Muscle of leg (tissue), 11 donors: ENCODE results near the gene MEPCE. TPM values are rescaled to one million over a fixed set of nuclear protein-coding genes. Genes with fewer than 3 reads are reported as not detected.
"Not testable (repeated sequence)": the region's sequence is repeated elsewhere in the genome, so short reads cannot be mapped to it uniquely, and the experiment has no call there.

Experiments used
- DNase-seq: peaks from one replicate; pipeline ENCODE4 v3.0.0; 2013
- H3K27ac ChIP-seq: one replicate; pipeline ENCODE4 v1.5.1; 2013; ENCODE audit warnings: mild to moderate bottlenecking, low read length, control low read depth
- H3K27me3 ChIP-seq: one replicate; pipeline ENCODE4 v1.6.1; 2013; ENCODE audit warnings: low read length; ENCODE audit not compliant: control insufficient read depth, insufficient read depth
- H3K36me3 ChIP-seq: one replicate; pipeline ENCODE4 v1.6.1; 2013; ENCODE audit warnings: low read length; ENCODE audit not compliant: control insufficient read depth, insufficient read depth
- H3K4me1 ChIP-seq: one replicate; pipeline ENCODE4 v1.6.1; 2013; ENCODE audit warnings: low read length; ENCODE audit not compliant: control insufficient read depth, insufficient read depth
- H3K4me3 ChIP-seq: one replicate; pipeline ENCODE4 v1.5.1; 2013; ENCODE audit warnings: low read length, control low read depth
- H3K9me3 ChIP-seq: replicated peaks from 2 replicates; pipeline ENCODE4 v1.6.1; 2013; ENCODE audit warnings: low read depth, low read length; ENCODE audit not compliant: control insufficient read depth
- WGBS: methylation state at CpG from one replicate; pipeline ENCODE4 v1.1.5; 2013; ENCODE audit warnings: missing lambda C conversion rate; ENCODE audit not compliant: insufficient coverage; 5-methylcytosine and 5-hydroxymethylcytosine counted together
- polyA plus RNA-seq, 8 donors: library from polyadenylated mRNA; unstranded; fragments of 120-200 nt; gene quantifications; one replicate each; pipeline versions ENCODE4 v1.2.1 to v1.2.3, GENCODE V29; 2013; ENCODE audit warnings: inconsistent platforms in 1 of 8, low replicate concordance in 1 of 8; ENCODE audit not compliant: insufficient read length in 8 of 8, insufficient read depth in 1 of 8
- total RNA-seq: library from RNA; stranded (reverse); fragments of 120-200 nt; gene quantifications from one replicate; pipeline ENCODE4 v1.2.4, GENCODE V29; 2013

Gene MEPCE
- total and polyA plus RNA-seq, 9 donors: 23.5 to 44.4 (median 37.0) TPM

- 92% methylated on average over 4 of the region's 10 CpGs for WGBS
- H3K4me1 ChIP-seq: peaks cover 48% of the 10 kb centered on the region
- H3K27ac ChIP-seq: peak overlapping the region; percentile 49
Measured at GRCh38 chr7:100433592-100434296, 4.1 kb downstream of the MEPCE start.

GRCh38 chr7:100434297-100435144, 4.9 kb downstream of the MEPCE start:
- 82% methylated on average over 17 of the region's 22 CpGs for WGBS
- H3K36me3 ChIP-seq: peaks cover 46% of the 10 kb centered on the region
- H3K9me3 ChIP-seq: no peaks in the 10 kb centered on the region
- H3K27ac ChIP-seq: no peak overlapping the region
- peaks cover 48% of the 10 kb centered on the region for H3K4me1 ChIP-seq
- H3K27me3 ChIP-seq: no peaks in the 10 kb centered on the region
- H3K4me3 ChIP-seq: no peak overlapping the region
- no peak for DNase-seq

More at GRCh38 chr7:100433592-100434296, 4.1 kb downstream of the MEPCE start:
- Histone ChIP-seq H3K9me3 (no peaks in the 10 kb centered on the region), H3K36me3 (peaks cover 46% of the 10 kb centered on the region), H3K27me3 (no peaks in the 10 kb centered on the region), H3K4me3 (no peak overlapping the region)
- DNase-seq: no peak

GRCh38 chr7:100435401-100436304, 6.0 kb downstream of the MEPCE start:
- H3K36me3 ChIP-seq: peaks cover 46% of the 10 kb centered on the region
- WGBS: 2% methylated on average over 79 of the region's 81 CpGs
- peak; percentile 57 for DNase-seq
- H3K4me3 ChIP-seq: peak overlapping the region; percentile 86
- no peaks in the 10 kb centered on the region for H3K27me3 ChIP-seq
- H3K9me3 ChIP-seq: no peaks in the 10 kb centered on the region
- peak overlapping the region; percentile 91 for H3K27ac ChIP-seq
- peaks cover 44% of the 10 kb centered on the region for H3K4me1 ChIP-seq

DNA sequence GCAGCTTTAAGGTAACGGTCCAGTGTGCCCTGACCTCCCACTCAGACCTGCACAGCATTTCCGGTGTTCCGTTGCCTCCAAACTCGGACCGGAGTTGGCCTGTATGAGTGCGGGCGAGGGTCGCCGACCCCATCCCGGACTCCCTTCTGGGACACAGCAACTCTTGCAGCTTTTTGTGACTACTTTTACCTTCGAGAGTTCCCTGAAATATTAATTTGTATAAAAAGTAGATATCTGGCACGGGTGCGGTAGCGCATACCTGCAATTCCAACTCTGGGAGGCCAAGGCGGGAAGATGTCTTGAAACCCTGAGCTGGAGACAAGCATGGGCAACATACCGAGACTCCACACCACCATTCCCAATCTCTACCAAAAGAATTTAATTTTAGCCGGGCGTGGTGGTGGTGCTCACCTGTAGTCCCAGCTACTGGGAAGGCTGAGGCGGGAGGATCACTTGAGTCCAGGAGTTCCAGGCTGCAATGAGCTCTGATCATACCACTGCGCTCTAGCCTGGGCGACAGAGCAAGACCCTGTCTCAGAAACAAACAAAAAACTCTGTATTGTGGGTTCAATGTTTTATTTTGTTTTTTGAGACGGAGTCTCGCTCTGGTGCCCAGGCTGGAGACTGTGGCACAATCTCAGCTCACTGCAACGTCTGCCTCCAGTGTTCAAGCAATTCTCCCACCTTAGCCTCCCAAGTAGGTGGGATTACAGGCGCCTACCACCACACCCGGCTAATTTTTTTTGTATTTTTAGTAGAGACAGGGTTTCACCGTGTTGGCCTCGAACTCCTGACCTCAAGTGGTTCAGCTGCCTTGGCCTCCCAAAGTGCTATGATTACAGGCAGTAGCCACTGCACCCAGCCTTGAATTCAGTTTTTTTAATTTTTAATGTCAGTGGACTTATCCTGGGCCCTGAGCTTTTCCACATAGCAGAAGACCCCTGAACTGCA, 7.8 kb downstream of the MEPCE start:
- H3K27me3 ChIP-seq: no peaks in the 10 kb centered on the region
- WGBS: 86% methylated on average over 10 of the region's 28 CpGs
- no peaks in the 10 kb centered on the region for H3K9me3 ChIP-seq
- no peak overlapping the region for H3K4me3 ChIP-seq
- H3K4me1 ChIP-seq: peaks cover 27% of the 10 kb centered on the region
- peak overlapping the region; percentile 29 for H3K27ac ChIP-seq
- DNase-seq: no peak
- H3K36me3 ChIP-seq: peaks cover 29% of the 10 kb centered on the region

DNA sequence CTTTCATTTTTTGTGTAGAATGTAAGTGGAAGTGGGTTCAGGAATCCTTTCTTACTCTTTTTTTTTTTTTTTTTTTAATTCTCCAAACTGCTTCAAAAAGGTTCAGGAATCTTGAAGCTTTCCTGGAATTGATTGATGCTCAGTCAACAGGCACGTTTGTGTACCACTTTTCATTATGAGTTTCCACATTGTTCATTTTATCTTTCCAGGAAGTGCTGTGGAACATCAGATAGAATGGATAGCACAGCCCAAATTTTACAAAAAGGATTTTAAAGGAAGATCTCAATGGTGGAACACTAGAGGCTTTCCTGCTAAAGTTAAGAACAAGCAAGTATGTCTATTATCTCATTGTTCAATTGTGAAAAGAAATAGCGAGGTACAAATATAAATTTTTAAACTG, 8.5 kb downstream of the MEPCE start:
- Histone ChIP-seq H3K27ac (peak overlapping the region; percentile 29), H3K4me3 (no peak overlapping the region), H3K27me3 (no peaks in the 10 kb centered on the region), H3K36me3 (peaks cover 21% of the 10 kb centered on the region), H3K9me3 (no peaks in the 10 kb centered on the region), H3K4me1 (peaks cover 22% of the 10 kb centered on the region)
- WGBS: no CpG with 5 or more reads among the region's 2 CpGs
- no peak for DNase-seq

DNA sequence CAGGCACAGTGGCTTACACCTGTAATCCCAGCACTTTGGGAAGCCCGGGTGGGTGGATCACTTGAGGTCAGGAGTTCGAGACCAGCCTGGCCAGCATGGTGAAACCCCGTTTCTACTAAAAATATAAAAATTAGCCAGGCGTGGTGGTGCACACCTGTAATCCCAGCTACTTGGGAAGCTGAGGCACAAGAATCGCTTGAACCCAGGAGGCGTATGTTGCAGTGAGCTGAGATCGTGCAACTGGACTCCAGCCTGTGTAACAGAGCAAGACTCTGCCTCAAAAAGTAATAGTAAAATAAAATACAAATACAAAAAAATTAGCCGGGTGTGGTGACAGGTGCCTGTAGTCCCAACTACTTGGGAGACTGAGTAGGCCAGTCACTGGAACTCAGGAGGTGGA, 9.1 kb downstream of the MEPCE start:
- WGBS: 86% methylated on average over 1 of the region's 8 CpGs
- H3K4me1 ChIP-seq: peaks cover 21% of the 10 kb centered on the region
- H3K36me3 ChIP-seq: peaks cover 16% of the 10 kb centered on the region
- not testable (repeated sequence) for H3K27ac ChIP-seq, H3K9me3 ChIP-seq, DNase-seq, H3K4me3 ChIP-seq, H3K27me3 ChIP-seq

GRCh38 chr7:100439244-100439643, 9.6 kb downstream of the MEPCE start:
- not testable (repeated sequence) for H3K27me3 ChIP-seq
- H3K36me3 ChIP-seq: peaks cover 10% of the 10 kb centered on the region

GRCh38 chr7:100441641-100442535, 12.3 kb downstream of the MEPCE start:
- Histone ChIP-seq H3K27ac (no peak overlapping the region), H3K36me3 (no peaks in the 10 kb centered on the region), H3K27me3 (no peaks in the 10 kb centered on the region), H3K4me3 (no peak overlapping the region), H3K9me3 (no peaks in the 10 kb centered on the region), H3K4me1 (peaks cover 19% of the 10 kb centered on the region)
- DNase-seq: no peak
- 79% methylated on average over 6 of the region's 11 CpGs for WGBS

More at GRCh38 chr7:100439244-100439643, 9.6 kb downstream of the MEPCE start:
- H3K9me3 ChIP-seq, H3K4me3 ChIP-seq, H3K27ac ChIP-seq, DNase-seq: not testable (repeated sequence)
- H3K4me1 ChIP-seq: peaks cover 24% of the 10 kb centered on the region
- WGBS: 83% methylated on average over 6 of the region's 7 CpGs
